HCT116 (cell line): ENCODE measurements around the gene C1QTNF4. TPM values are rescaled to one million over a fixed set of nuclear protein-coding genes. Genes with fewer than 3 reads are reported as not detected.

Experiments
- ATAC-seq: fragments of 200-7000 bp; cut with Tn5 transposase; 2 replicates; pipeline ENCODE4 v1.9.1; 2020; ENCODE audit warnings: mild to moderate bottlenecking, moderate library complexity
- BruUV-seq: library from RNA; stranded (reverse); fragments of 400-500 nt; replicated peaks from 2 replicates; lab custom pipeline; 2021; lab: Mats Ljungman, UMichigan
- CTCF ChIA-PET: fragments of 300-600 bp; sonication (Branson Sonifier 250); formaldehyde crosslinking; loops from one replicate; lab custom pipeline; 2021; ENCODE audit warnings: antibody characterized with exemption; lab: Charles Lee
- POLR2A ChIA-PET: fragments of 300-600, 350-600 bp; sonication (Branson Sonifier 250); formaldehyde crosslinking; loops from one replicate; lab custom pipeline; 2021; ENCODE audit warnings: antibody characterized with exemption; lab: Charles Lee
- RAD21 ChIA-PET, 2 experiments: fragments of 300-600 bp; sonication (Branson Sonifier 250); formaldehyde crosslinking; loops; one replicate each; lab custom pipeline; 2023; ENCODE audit warnings: low total read pairs in 2 of 2; ENCODE audit not compliant: uncharacterized antibody in 2 of 2, unreplicated experiment in 2 of 2, low non-redundant PET in 1 of 2; lab: Charles Lee
- DNase-seq: peaks from one replicate; pipeline ENCODE4 v3.0.0-alpha.2; 2010; ENCODE audit warnings: low read depth, low spot score
- H2AFZ ChIP-seq: fragments of 200-600 bp; shearing (Covaris generic), sonication (generic); 2 replicates; pipeline ENCODE4 v1.6.1; 2017; ENCODE audit warnings: low read depth, mixed run types, mixed read lengths, antibody characterized with exemption, low read length; ENCODE audit not compliant: poor library complexity, severe bottlenecking
- H3K27ac ChIP-seq: 2 replicates; pipeline ENCODE4 v1.5.1; 2012; ENCODE audit warnings: low read depth, low read length
- H3K27me3 ChIP-seq: fragments of 200-600 bp; sonication (generic); 2 replicates; pipeline ENCODE4 v1.6.1; 2016; ENCODE audit warnings: mixed run types, low read length, mixed read lengths; ENCODE audit not compliant: insufficient read depth
- H3K36me3 ChIP-seq, 2 experiments: fragments of 200-500 bp in 1 of 2; fragments of 200-600 bp in 1 of 2; sonication (Bioruptor generic) in 1 of 2; sonication (generic) in 1 of 2; 2 replicates each; pipeline versions ENCODE4 v1.5.1 to v1.6.1; 2014 to 2016; ENCODE audit warnings: low read length in 2 of 2, inconsistent platforms in 1 of 2, mixed read lengths in 1 of 2, mixed run types in 1 of 2; ENCODE audit not compliant: insufficient read depth in 2 of 2, control insufficient read depth in 1 of 2
- H3K4me1 ChIP-seq, 2 experiments: fragments of 200-600 bp in 1 of 2; sonication (generic) in 1 of 2; 2 replicates each; pipeline versions ENCODE4 v1.5.1 to v1.6.1; 2012 to 2017; ENCODE audit warnings: low read length in 2 of 2, inconsistent platforms in 1 of 2, mild to moderate bottlenecking in 1 of 2, mixed read lengths in 1 of 2, mixed run types in 1 of 2, moderate library complexity in 1 of 2; ENCODE audit not compliant: insufficient read depth in 2 of 2, control insufficient read depth in 1 of 2
- H3K4me2 ChIP-seq: fragments of 200-600 bp; sonication (generic); 2 replicates; pipeline ENCODE4 v1.6.1; 2017; ENCODE audit warnings: mixed run types, low read length, mixed read lengths
- H3K4me3 ChIP-seq, 2 experiments: fragments of 200-600 bp in 1 of 2; sonication (generic) in 1 of 2; replicated peaks in 1 of 2; 2 replicates each; pipeline ENCODE4 v1.5.1; 2011 to 2016; ENCODE audit warnings: low read length in 2 of 2, control low read depth in 1 of 2, low read depth in 1 of 2, mild to moderate bottlenecking in 1 of 2, mixed read lengths in 1 of 2, mixed run types in 1 of 2
- H3K79me2 ChIP-seq: fragments of 200-600 bp; sonication (generic); 2 replicates; pipeline ENCODE4 v1.6.1; 2017; ENCODE audit warnings: mild to moderate bottlenecking, mixed run types, low read length, moderate library complexity, mixed read lengths; ENCODE audit not compliant: insufficient read depth
- H3K9ac ChIP-seq: fragments of 200-600 bp; sonication (generic); 2 replicates; pipeline ENCODE4 v1.6.1; 2016; ENCODE audit warnings: low read length, mixed read lengths
- H3K9me2 ChIP-seq: fragments of 200-600 bp; sonication (generic), shearing (Covaris generic); 2 replicates; pipeline ENCODE4 v1.6.1; 2017; ENCODE audit warnings: mixed run types, mild to moderate bottlenecking, moderate library complexity; ENCODE audit not compliant: insufficient read depth
- H3K9me3 ChIP-seq, 2 experiments: fragments of 200-500 bp in 1 of 2; fragments of 200-600 bp in 1 of 2; sonication (Bioruptor generic) in 1 of 2; sonication (generic) in 1 of 2; 2 replicates each; pipeline ENCODE4 v1.6.1; 2014 to 2017; ENCODE audit warnings: low read length in 2 of 2, mixed read lengths in 2 of 2, inconsistent platforms in 1 of 2, low read depth in 1 of 2, mild to moderate bottlenecking in 1 of 2, mixed run types in 1 of 2, moderate library complexity in 1 of 2; ENCODE audit not compliant: control insufficient read depth in 1 of 2, insufficient read depth in 1 of 2
- H4K20me1 ChIP-seq: fragments of 200-600 bp; sonication (generic), shearing (Covaris generic); 2 replicates; pipeline ENCODE4 v1.6.1; 2017; ENCODE audit warnings: mixed run types, mild to moderate bottlenecking, moderate library complexity; ENCODE audit not compliant: insufficient read depth
- CTCF ChIP-seq, 3 experiments: fragments of 200-600 bp in 1 of 3; sonication (generic) in 1 of 3; IDR thresholded peaks in 2 of 3; conservative IDR thresholded peaks in 1 of 3; 2 replicates each; pipeline ENCODE4 v1.5.1; 2012 to 2017; ENCODE audit warnings: low read depth in 2 of 3, low read length in 2 of 3, antibody characterized with exemption in 1 of 3, borderline replicate concordance in 1 of 3, control low read depth in 1 of 3, mild to moderate bottlenecking in 1 of 3, mixed read lengths in 1 of 3, mixed run types in 1 of 3, moderate library complexity in 1 of 3; ENCODE audit not compliant: insufficient read depth in 1 of 3
- REST ChIP-seq: IDR thresholded peaks from 2 replicates; pipeline ENCODE4 v1.6.1; 2012; ENCODE audit warnings: low read depth
- intact Hi-C: fragments of 100-400 bp; cut with micrococcal nuclease; formaldehyde crosslinking; loops from 2 replicates; pipeline ENCODE4 v1.10.0; 2022
- total RNA-seq: library from RNA; stranded (reverse); gene quantifications from one replicate; pipeline ENCODE4 v1.2.1, GENCODE V29; 2021; ENCODE audit not compliant: unreplicated experiment

The C1QTNF4 gene
- total RNA-seq, 1 experiment from 2014 or later = 0.34 TPM

- H3K9me2 ChIP-seq = no peaks in the 10 kb centered on the region
- H2AFZ ChIP-seq = no peak overlapping the region
- H3K79me2 ChIP-seq = peaks cover 77% of the 10 kb centered on the region
- H3K4me3 ChIP-seq = no peak overlapping the region
- no peaks in the 10 kb centered on the region for H3K27me3 ChIP-seq
- no peaks in the 10 kb centered on the region for H4K20me1 ChIP-seq
- ChIA-PET RAD21 (no interaction called here), POLR2A (no interaction called here), CTCF (no interaction called here)
- intact Hi-C loops = no loop called here
- no peak for ATAC-seq
- no TSS peak for BruUV-seq
- TF ChIP-seq REST = no peak
- TF ChIP-seq CTCF (IDR thresholded peaks at IDR 0.05 in 2 of 3, conservative IDR thresholded peaks at IDR 0.05 in 1 of 3; ENCODE audit: borderline replicate concordance in 1 of 3, insufficient read depth in 1 of 3, low read depth in 2 of 3, low read length in 2 of 3) = no peak
- DNase-seq = no peak
- H3K36me3 ChIP-seq = peaks cover 43 to 52% of the 10 kb centered on the region in 2 experiments; a peak in 3 of 4 replicates
- H3K4me1 ChIP-seq = peaks cover 6 to 14% of the 10 kb centered on the region in 2 experiments
- H3K9ac ChIP-seq = no peak overlapping the region
- H3K27ac ChIP-seq = no peak overlapping the region
- H3K9me3 ChIP-seq = no peaks in the 10 kb centered on the region
- H3K4me2 ChIP-seq = no peak overlapping the region
Measured at GRCh38 chr11:47573321-47573720, 20.9 kb downstream of the C1QTNF4 start.
